ENCODE results near the gene DIS3L2.

DNA sequence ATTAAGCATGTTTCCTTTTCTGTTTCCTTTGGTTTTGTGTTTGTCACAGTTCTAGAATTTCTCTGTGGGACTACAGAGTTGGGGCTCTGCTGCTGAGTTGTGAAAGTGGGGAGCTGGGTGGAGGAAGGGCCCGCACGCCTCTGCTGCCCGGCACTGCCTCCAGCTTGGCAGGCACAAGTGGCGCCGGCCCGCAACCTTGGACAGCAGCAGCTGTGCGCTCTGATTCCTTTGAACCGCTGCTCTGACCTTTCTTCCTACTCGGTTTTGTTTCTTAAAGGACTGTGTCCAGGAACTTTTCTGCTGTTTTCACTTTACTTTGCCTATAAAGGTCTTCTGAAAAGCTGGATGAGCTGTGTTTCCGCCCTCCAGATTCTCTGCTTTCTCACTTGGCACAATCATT lies 279.4 kb downstream of the DIS3L2 start:
- TF ChIP-seq, protein P1, sequence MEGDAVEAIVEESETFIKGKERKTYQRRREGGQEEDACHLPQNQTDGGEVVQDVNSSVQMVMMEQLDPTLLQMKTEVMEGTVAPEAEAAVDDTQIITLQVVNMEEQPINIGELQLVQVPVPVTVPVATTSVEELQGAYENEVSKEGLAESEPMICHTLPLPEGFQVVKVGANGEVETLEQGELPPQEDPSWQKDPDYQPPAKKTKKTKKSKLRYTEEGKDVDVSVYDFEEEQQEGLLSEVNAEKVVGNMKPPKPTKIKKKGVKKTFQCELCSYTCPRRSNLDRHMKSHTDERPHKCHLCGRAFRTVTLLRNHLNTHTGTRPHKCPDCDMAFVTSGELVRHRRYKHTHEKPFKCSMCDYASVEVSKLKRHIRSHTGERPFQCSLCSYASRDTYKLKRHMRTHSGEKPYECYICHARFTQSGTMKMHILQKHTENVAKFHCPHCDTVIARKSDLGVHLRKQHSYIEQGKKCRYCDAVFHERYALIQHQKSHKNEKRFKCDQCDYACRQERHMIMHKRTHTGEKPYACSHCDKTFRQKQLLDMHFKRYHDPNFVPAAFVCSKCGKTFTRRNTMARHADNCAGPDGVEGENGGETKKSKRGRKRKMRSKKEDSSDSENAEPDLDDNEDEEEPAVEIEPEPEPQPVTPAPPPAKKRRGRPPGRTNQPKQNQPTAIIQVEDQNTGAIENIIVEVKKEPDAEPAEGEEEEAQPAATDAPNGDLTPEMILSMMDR (IDR thresholded peaks at IDR 0.05), result no peak
- no peak for TF ChIP-seq POLR2A (IDR thresholded peaks at IDR 0.05; ENCODE audit: low read depth)

All from esophagus muscularis mucosa (tissue), 3 donors.